Measurements from ENCODE around the gene CATSPERE. TPM values are rescaled to one million over a fixed set of nuclear protein-coding genes. Genes with fewer than 3 reads are reported as not detected.

The CATSPERE gene
- 1.1 TPM for total RNA-seq
- long read RNA-seq, partial matches to known transcripts: 0 of 3 reads
- long read RNA-seq, other reads (novel, unspliced or antisense): 3 of 3 reads

- peak; percentile 99 for ATAC-seq
- intact Hi-C loops (cut with DNase I): no loop called here
Measured at GRCh38 chr1:244461245-244462071, at the start of gene CATSPERE. Gene CATSPERE, plus strand, starts transcription at chr1:244461273. Its CDS starts 157 bp downstream, at chr1:244461430.

GRCh38 chr1:244412176-244412575 is 48.9 kb upstream of the CATSPERE start:
- Histone ChIP-seq H3K27me3 (no peaks in the 10 kb centered on the region), H3K27ac (no peak overlapping the region), H3K4me3 (no peak overlapping the region), H3K36me3 (peaks cover 91% of the 10 kb centered on the region), H3K9me3 (no peaks in the 10 kb centered on the region), H3K4me1 (no peaks in the 10 kb centered on the region)
- intact Hi-C loops (cut with DNase I): no loop called here
- ATAC-seq (no peak), DNase-seq (no peak)
- no peak for TF ChIP-seq CTCF (IDR thresholded peaks at IDR 0.05)

More at GRCh38 chr1:244461245-244462071, at the start of gene CATSPERE:
- Histone ChIP-seq H3K9me3 (no peaks in the 10 kb centered on the region), H3K4me3 (peak within 1 kb of the TSS; percentile 67), H3K27me3 (no peaks in the 10 kb centered on the region), H3K4me1 (peaks cover 5% of the 10 kb centered on the region), H3K36me3 (no peaks in the 10 kb centered on the region), H3K27ac (peak within 1 kb of the TSS; percentile 95)
- DNase-seq: peak; percentile 96
- TF ChIP-seq CTCF (IDR thresholded peaks at IDR 0.05): no peak

DNA sequence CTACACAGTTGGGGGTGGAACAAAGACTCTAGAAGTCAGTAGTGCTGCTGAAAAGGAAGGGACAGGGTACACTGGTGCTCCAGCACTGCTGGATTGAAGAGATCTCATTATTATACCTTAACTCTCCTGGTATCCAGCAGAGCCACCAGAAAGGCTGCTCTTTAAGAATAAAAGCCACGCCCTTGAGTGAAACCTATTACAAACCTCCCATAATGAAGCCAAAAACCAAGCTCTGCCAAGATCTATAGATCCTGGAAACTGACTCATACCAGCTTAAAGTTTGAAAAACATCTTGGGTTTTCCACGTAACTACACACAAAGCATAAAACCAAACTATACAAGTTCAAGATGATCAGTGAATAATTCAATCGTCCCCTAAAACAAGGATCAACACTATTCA is 47.3 kb upstream of the CATSPERE start:
- intact Hi-C loops (cut with DNase I): no loop called here
- Histone ChIP-seq H3K36me3 (peaks cover 94% of the 10 kb centered on the region), H3K27ac (no peak overlapping the region)

DNA sequence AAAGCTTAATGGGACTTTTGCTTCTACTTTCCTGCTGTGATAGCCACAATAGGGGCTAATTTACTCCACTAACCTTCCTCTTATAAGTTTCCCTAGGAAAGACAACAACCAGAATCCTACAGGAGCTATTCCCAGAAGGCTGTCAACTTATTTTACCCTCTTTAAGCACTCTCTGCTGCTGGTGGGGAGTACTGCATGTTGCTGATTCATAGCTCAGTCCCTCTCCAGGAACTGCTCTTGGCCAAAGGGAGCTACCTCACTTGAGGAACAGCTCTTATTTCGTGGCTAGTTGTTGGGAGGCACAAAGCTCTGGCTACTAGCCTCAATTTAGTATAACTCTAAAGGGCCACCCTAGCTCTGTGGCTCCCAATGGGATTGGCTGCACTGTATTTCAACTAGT is 46.5 kb upstream of the CATSPERE start:
- DNase-seq: no peak
- H3K4me3 ChIP-seq: no peak overlapping the region

More for the DNA sequence above, 47.3 kb upstream of the CATSPERE start:
- Histone ChIP-seq H3K27me3 (no peaks in the 10 kb centered on the region), H3K4me1 (no peaks in the 10 kb centered on the region), H3K9me3 (no peaks in the 10 kb centered on the region), H3K4me3 (no peak overlapping the region)
- no peak for ATAC-seq
- TF ChIP-seq CTCF (IDR thresholded peaks at IDR 0.05): no peak
- DNase-seq: no peak

GRCh38 chr1:244419024-244419423 is 42.0 kb upstream of the CATSPERE start:
- intact Hi-C loops (cut with DNase I): no loop called here
- Histone ChIP-seq H3K27ac (no peak overlapping the region), H3K9me3 (no peaks in the 10 kb centered on the region), H3K4me1 (no peaks in the 10 kb centered on the region), H3K4me3 (no peak overlapping the region), H3K36me3 (peaks cover 89% of the 10 kb centered on the region), H3K27me3 (no peaks in the 10 kb centered on the region)
- ATAC-seq: no peak
- DNase-seq: no peak
- TF ChIP-seq CTCF (IDR thresholded peaks at IDR 0.05): no peak

More for the DNA sequence above, 46.5 kb upstream of the CATSPERE start:
- intact Hi-C loops (cut with DNase I): no loop called here
- H3K36me3 ChIP-seq: peaks cover 98% of the 10 kb centered on the region
- no peak overlapping the region for H3K27ac ChIP-seq
- no peaks in the 10 kb centered on the region for H3K9me3 ChIP-seq
- H3K4me1 ChIP-seq: no peaks in the 10 kb centered on the region
- no peak for TF ChIP-seq CTCF (IDR thresholded peaks at IDR 0.05)
- no peaks in the 10 kb centered on the region for H3K27me3 ChIP-seq
- ATAC-seq: peak; percentile 54
